Measurements from ENCODE around the gene PPM1N.

DNA sequence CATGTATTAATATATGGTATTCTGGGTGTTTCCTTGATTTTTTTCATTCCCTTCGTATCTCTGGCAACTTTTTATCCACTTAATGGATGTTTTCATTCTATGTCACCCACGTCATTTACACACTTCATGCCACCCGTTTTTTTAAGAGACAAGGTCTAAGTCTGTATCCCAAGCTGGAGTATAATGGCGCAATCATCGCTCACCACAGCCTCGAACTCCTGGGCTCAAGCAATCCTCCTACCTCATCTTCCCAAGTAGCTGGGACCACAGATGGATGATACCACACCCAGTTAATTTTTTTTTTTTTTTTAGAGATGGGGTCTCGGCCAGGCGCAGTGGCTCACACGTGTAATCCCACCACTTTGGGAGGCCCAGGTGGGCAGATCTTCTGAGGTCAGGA, 5.7 kb downstream of the PPM1N start:
- TF ChIP-seq MAZ (IDR thresholded peaks at IDR 0.05; ENCODE audit: borderline replicate concordance, low read depth, low read length), result no peak
- TF ChIP-seq, protein P1, sequence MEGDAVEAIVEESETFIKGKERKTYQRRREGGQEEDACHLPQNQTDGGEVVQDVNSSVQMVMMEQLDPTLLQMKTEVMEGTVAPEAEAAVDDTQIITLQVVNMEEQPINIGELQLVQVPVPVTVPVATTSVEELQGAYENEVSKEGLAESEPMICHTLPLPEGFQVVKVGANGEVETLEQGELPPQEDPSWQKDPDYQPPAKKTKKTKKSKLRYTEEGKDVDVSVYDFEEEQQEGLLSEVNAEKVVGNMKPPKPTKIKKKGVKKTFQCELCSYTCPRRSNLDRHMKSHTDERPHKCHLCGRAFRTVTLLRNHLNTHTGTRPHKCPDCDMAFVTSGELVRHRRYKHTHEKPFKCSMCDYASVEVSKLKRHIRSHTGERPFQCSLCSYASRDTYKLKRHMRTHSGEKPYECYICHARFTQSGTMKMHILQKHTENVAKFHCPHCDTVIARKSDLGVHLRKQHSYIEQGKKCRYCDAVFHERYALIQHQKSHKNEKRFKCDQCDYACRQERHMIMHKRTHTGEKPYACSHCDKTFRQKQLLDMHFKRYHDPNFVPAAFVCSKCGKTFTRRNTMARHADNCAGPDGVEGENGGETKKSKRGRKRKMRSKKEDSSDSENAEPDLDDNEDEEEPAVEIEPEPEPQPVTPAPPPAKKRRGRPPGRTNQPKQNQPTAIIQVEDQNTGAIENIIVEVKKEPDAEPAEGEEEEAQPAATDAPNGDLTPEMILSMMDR (conservative IDR thresholded peaks at IDR 0.05; ENCODE audit: low read depth, low read length), result no peak
- no peak for TF ChIP-seq RCOR1 (IDR thresholded peaks at IDR 0.05; ENCODE audit: insufficient replicate concordance, low read length)
- TF ChIP-seq, protein P2, sequence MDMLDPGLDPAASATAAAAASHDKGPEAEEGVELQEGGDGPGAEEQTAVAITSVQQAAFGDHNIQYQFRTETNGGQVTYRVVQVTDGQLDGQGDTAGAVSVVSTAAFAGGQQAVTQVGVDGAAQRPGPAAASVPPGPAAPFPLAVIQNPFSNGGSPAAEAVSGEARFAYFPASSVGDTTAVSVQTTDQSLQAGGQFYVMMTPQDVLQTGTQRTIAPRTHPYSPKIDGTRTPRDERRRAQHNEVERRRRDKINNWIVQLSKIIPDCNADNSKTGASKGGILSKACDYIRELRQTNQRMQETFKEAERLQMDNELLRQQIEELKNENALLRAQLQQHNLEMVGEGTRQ (IDR thresholded peaks at IDR 0.05; ENCODE audit: low read depth, low read length), result no peak
- no peak for TF ChIP-seq NFE2L2 (IDR thresholded peaks at IDR 0.05; ENCODE audit: low read depth, low read length)
- no peak for TF ChIP-seq RFX5 (IDR thresholded peaks at IDR 0.05; ENCODE audit: low read depth, low read length)
- TF ChIP-seq MXI1 (IDR thresholded peaks at IDR 0.05; ENCODE audit: borderline replicate concordance, low read depth, low read length), result no peak
